Measurements from ENCODE around the gene PIK3R3. TPM values are rescaled to one million over a fixed set of nuclear protein-coding genes. Genes with fewer than 3 reads are reported as not detected.

Gene PIK3R3
- total RNA-seq = 10 to 100 TPM; 16.0 to 36.2 (median 20.9) TPM

DNA sequence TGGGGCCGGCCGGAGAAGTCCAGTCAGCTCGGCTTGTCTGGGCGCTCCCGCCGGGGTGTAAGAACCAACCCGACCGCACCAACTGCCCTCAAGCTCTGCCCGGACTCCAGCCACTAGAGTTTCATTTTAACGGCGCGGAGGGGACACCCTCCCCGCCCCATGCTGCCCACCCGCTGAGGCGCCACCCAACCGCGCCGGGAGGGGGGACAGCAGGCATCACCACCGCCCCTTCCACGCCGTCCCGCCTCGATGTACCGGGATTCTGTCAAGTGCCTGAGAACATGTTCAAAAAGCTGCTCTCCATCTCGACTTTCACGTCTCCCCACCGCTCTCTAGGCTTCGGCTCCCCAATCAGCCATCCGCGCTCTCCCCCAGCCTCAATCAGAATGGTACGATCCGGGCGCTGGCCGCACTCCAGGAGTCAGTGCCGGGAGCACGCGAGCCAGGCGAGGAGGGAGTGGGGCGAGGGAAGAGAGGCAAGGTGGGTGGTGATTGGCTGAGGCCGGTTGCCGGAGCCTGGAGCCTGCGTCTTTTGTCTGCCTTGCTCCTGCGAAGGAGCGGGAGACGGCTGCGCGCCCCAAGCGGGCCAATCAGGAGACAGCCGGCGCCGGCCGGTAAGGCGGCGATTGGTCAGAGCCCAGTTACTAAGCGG is at the start of gene PIK3R3:
TSS of gene PIK3R3 (minus strand) at position 101 of the 652 bp plus-strand sequence. CDS start 677 bp downstream, outside the sequence.
- intact Hi-C loops (cut with DNase I) = no loop called here
- peak; percentile 98 to 99 for DNase-seq
- Histone ChIP-seq H3K27ac (peak within 1 kb of the TSS; percentile 72 to 93 (median 79)), H3K27me3 (no peaks in the 10 kb centered on the region), H3K9me3 (no peaks in the 10 kb centered on the region), H3K36me3 (no peaks in the 10 kb centered on the region), H3K4me3 (replicated peaks in 1 of 3) (peak within 1 kb of the TSS; percentile 53 to 83 (median 83)), H3K4me1 (peaks cover 31 to 35% of the 10 kb centered on the region in 2 donors)
- 0 to 1% methylated on average over 17 to 39 of the region's 55 CpGs for WGBS, 2 donors
- peak; percentile 98 to 99 for TF ChIP-seq POLR2A (IDR thresholded peaks at IDR 0.05)
- TF ChIP-seq, protein P1, sequence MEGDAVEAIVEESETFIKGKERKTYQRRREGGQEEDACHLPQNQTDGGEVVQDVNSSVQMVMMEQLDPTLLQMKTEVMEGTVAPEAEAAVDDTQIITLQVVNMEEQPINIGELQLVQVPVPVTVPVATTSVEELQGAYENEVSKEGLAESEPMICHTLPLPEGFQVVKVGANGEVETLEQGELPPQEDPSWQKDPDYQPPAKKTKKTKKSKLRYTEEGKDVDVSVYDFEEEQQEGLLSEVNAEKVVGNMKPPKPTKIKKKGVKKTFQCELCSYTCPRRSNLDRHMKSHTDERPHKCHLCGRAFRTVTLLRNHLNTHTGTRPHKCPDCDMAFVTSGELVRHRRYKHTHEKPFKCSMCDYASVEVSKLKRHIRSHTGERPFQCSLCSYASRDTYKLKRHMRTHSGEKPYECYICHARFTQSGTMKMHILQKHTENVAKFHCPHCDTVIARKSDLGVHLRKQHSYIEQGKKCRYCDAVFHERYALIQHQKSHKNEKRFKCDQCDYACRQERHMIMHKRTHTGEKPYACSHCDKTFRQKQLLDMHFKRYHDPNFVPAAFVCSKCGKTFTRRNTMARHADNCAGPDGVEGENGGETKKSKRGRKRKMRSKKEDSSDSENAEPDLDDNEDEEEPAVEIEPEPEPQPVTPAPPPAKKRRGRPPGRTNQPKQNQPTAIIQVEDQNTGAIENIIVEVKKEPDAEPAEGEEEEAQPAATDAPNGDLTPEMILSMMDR (IDR thresholded peaks at IDR 0.05) = peak in 2 of 6 experiments; percentile 19 to 24

DNA sequence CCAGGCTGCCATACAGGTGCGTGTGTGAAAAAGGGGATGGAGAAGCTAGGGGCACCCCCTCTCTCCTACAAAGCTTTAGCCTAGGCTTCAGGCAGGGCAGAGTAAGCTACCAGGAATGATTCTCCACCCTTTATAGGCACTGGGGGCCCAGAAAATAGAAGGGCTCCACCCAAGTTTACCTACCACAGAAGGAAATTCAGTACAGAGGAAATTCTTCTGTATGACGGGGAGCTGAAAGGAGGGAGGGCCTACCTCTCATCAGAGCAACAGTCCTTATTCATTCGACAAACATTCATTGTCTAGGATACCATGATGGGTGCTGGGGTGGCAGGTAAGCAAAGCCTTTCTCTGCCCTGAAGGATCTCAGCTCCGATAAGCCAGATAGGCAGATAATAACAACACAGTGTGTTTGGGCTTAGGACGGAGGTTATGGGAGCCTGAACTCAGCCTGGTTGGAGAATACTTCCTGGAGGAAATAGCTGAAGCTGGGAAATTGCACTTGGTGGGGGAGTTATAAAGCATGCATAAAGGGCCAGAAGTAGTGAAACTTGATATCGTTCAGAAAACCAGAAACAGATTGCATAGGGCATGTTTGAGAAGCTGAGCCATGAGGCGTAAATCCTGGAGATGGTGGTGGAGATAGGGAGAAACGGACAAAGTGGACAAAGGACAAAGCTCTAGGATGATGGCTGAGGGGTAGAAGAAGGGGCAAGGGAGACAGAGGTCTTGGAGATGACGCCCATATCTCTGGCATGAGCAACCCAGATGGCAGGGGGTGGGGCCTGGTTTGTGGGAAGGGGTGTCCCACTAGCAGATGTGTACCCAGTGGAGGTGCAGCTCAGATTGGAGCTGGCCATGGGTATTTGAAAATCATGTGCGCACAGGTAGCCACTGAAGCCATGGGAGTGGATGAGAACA is 49.2 kb upstream of the PIK3R3 start:
- TF ChIP-seq POLR2A (IDR thresholded peaks at IDR 0.05) = no peak
- TF ChIP-seq, protein P1 (IDR thresholded peaks at IDR 0.05) = no peak
- no peak overlapping the region for H3K4me3 ChIP-seq (replicated peaks in 1 of 3)
- no peak for DNase-seq
- H3K4me1 ChIP-seq = peaks cover 56 to 71% of the 10 kb centered on the region in 2 donors
- 55 to 56% methylated on average over 10 of the region's 10 CpGs for WGBS, 2 donors
- intact Hi-C loops (cut with DNase I) = loop anchor here (2.0 kb wide), 1 partner anchor 39 kb away; no protein-coding TSS in a partner anchor
- H3K9me3 ChIP-seq = no peaks in the 10 kb centered on the region
- peak overlapping the region; percentile 79 to 96 (median 91) for H3K27ac ChIP-seq
- no peaks in the 10 kb centered on the region for H3K27me3 ChIP-seq
- no peaks in the 10 kb centered on the region for H3K36me3 ChIP-seq

DNA sequence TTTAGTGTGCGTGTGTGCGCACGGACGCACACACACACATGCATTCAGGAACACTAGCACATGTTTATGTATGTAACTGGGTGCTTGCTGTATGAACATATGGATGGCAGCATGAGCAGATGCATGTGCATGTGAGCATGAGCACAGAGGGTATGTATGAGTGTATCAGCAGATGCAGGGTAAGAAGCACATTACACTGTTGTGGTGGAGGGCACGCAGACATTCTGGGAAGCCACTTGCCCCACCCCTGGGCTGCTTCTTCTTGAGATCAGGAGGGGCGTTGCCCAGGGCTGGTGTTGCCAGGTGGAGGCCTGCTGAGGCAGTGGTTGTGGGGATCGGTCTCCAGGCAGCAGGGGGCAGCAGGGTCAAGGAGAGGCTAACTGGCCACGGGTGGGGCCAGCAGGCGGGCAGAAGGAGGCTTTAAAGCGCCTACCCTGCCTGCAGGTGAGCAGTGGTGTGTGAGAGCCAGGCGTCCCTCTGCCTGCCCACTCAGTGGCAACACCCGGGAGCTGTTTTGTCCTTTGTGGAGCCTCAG is 47.7 kb upstream of the PIK3R3 start:
- H3K27me3 ChIP-seq = no peaks in the 10 kb centered on the region
- peak overlapping the region; percentile 79 to 96 (median 91) for H3K27ac ChIP-seq
- no peaks in the 10 kb centered on the region for H3K36me3 ChIP-seq
- TF ChIP-seq, protein P1 (IDR thresholded peaks at IDR 0.05) = peak in 4 of 6 experiments; percentile 52 to 88 (median 82)
- TF ChIP-seq POLR2A (IDR thresholded peaks at IDR 0.05) = peak in 1 of 2 donors; percentile 69
- peak; percentile 90 to 92 for DNase-seq
- 39 to 48% methylated on average over 9 to 12 of the region's 12 CpGs for WGBS, 2 donors
- H3K4me1 ChIP-seq = peaks cover 45 to 63% of the 10 kb centered on the region in 2 donors
- no peaks in the 10 kb centered on the region for H3K9me3 ChIP-seq
- intact Hi-C loops (cut with DNase I) = loop anchor here (2.0 kb wide), 1 partner anchor 41 kb away; no protein-coding TSS in a partner anchor
- peak overlapping the region in 1 of 3 donors; percentile 15 for H3K4me3 ChIP-seq (replicated peaks in 1 of 3)

DNA sequence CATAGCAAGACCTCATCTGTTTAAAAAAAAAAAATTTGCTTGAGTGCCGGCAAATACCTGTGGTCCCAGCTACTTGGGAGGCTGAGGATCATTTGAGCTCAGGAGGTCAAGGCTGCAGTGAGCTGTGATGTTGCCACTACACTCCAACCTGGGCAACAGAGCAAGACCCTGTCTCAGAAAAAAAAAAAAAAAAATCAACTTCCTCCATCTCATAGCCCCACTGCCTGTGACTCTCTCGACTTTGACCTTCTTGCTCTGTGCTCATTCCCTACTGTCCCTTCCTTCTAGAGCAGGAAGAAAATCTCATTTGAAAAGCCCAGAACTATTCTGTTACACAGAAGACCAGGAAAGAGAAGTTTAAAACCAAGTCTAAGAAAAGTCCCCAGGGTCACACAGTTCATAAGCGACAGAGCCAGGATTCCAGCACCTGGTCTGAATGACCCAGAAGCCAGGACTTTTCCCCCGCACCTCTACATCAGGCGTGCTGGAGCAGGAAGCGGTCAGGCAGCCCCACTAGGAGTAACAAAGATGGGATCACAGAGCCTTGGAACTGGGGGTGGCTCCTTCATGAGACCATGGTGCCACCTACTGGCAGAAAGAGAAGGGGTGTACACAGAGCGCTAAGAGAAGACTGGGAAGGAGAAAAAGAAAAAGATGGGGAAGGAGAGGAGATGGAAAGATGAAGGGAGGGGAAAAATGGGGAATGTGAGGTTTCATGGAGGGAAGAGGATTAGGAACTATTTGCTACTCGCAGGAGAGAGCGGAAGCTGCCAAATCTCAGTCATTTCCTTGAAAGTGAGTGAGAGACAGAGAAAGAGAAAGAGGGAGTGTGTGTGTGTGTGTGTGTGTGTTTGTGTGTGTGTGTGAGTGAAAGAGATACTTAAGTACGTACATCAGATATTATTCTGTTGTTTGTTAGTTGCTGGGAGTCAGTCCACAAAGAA is 47.0 kb upstream of the PIK3R3 start:
- H3K4me1 ChIP-seq = peaks cover 44 to 63% of the 10 kb centered on the region in 2 donors
- WGBS, 2 donors = 7 to 9% methylated on average over 10 of the region's 10 CpGs
- intact Hi-C loops (cut with DNase I) = loop anchor here (2.0 to 5.0 kb wide), 3 partner anchors 41 to 143 kb away; no protein-coding TSS in a partner anchor
- no peaks in the 10 kb centered on the region for H3K36me3 ChIP-seq
- TF ChIP-seq POLR2A (IDR thresholded peaks at IDR 0.05) = no peak
- TF ChIP-seq, protein P1 (IDR thresholded peaks at IDR 0.05) = peak; percentile 57 to 100 (median 94)
- H3K4me3 ChIP-seq (replicated peaks in 1 of 3) = no peak overlapping the region
- DNase-seq = peak; percentile 87 to 88
- peak overlapping the region in 1 of 3 donors; percentile 96 for H3K27ac ChIP-seq
- no peaks in the 10 kb centered on the region for H3K27me3 ChIP-seq
- no peaks in the 10 kb centered on the region for H3K9me3 ChIP-seq

All from thyroid gland (tissue), 4 donors.